ENCODE measurements around the gene OR6B3.

DNA sequence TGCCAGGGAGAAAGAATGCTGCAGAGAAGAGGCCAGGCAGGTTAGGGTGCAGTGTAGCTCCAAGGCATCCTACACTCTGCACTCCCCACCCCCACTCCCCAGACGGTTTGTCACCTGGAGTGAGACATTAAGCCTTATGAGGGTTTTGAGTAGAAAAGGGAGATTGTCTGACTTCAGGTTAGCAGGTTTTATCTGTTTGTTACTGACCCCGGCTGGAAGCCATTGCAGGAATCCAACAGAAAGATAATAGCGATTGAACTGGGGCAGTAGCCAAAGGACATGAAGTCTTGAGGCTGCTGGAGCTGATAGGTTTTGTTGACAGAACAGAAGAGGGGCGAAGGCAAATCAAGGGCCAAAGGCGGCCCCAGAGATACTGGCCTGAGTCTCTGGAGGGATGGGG is 36.0 kb upstream of the OR6B3 start:
- TF ChIP-seq, protein P1, sequence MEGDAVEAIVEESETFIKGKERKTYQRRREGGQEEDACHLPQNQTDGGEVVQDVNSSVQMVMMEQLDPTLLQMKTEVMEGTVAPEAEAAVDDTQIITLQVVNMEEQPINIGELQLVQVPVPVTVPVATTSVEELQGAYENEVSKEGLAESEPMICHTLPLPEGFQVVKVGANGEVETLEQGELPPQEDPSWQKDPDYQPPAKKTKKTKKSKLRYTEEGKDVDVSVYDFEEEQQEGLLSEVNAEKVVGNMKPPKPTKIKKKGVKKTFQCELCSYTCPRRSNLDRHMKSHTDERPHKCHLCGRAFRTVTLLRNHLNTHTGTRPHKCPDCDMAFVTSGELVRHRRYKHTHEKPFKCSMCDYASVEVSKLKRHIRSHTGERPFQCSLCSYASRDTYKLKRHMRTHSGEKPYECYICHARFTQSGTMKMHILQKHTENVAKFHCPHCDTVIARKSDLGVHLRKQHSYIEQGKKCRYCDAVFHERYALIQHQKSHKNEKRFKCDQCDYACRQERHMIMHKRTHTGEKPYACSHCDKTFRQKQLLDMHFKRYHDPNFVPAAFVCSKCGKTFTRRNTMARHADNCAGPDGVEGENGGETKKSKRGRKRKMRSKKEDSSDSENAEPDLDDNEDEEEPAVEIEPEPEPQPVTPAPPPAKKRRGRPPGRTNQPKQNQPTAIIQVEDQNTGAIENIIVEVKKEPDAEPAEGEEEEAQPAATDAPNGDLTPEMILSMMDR (IDR thresholded peaks at IDR 0.05), result no peak
- no peak for TF ChIP-seq ZFX (IDR thresholded peaks at IDR 0.05; ENCODE audit: borderline replicate concordance)

All from 22Rv1 (cell line).